Retinal pigment epithelial cell (primary cell): ENCODE measurements around the gene TMEM255B.

Experiments used
- DNase-seq: peaks from one replicate; pipeline ENCODE4 v3.0.0-alpha.2; 2010; ENCODE audit warnings: low read depth
- H3K4me3 ChIP-seq: 2 replicates; pipeline ENCODE4 v1.5.1; 2011; ENCODE audit warnings: mild to moderate bottlenecking, low read length, control low read depth, moderate library complexity
- CTCF ChIP-seq: conservative IDR thresholded peaks from 2 replicates; pipeline ENCODE4 v1.5.1; 2011; ENCODE audit warnings: low read depth, low read length, control low read depth, inconsistent platforms

Gene TMEM255B

GRCh38 chr13:113747291-113747833 is 11.7 kb upstream of the TMEM255B start:
- DNase-seq = no peak
- no peak for TF ChIP-seq CTCF
- no peak overlapping the region for H3K4me3 ChIP-seq

GRCh38 chr13:113748101-113748861 is 10.7 kb upstream of the TMEM255B start:
- no peak for TF ChIP-seq CTCF
- H3K4me3 ChIP-seq = no peak overlapping the region
- DNase-seq = no peak

GRCh38 chr13:113748862-113749451 is 10.1 kb upstream of the TMEM255B start:
- no peak for TF ChIP-seq CTCF
- H3K4me3 ChIP-seq = no peak overlapping the region

GRCh38 chr13:113749507-113749906 is 9.5 kb upstream of the TMEM255B start:
- H3K4me3 ChIP-seq = no peak overlapping the region
- DNase-seq = no peak
- TF ChIP-seq CTCF = no peak

More at GRCh38 chr13:113748862-113749451, 10.1 kb upstream of the TMEM255B start:
- no peak for DNase-seq

GRCh38 chr13:113749967-113750366 is 9.1 kb upstream of the TMEM255B start:
- no peak overlapping the region for H3K4me3 ChIP-seq
- no peak for DNase-seq
- TF ChIP-seq CTCF = no peak

- H3K4me3 ChIP-seq = no peak overlapping the region
- no peak for TF ChIP-seq CTCF
- no peak for DNase-seq
Observed at GRCh38 chr13:113750554-113751399, 8.2 kb upstream of the TMEM255B start.
